Mucosa of descending colon (tissue), 3 donors: ENCODE data around the gene RET. TPM values are rescaled to one million over a fixed set of nuclear protein-coding genes. Genes with fewer than 3 reads are reported as not detected.

Experiments
- ATAC-seq: fragments of 200-7000 bp; cut with Tn5 transposase; one replicate; pipeline ENCODE4 v1.9.1; 2020; ENCODE audit warnings: mild to moderate bottlenecking, moderate library complexity
- DNase-seq, 3 donors: peaks; one replicate each; pipeline ENCODE4 v3.0.0-alpha.2; 2020
- H3K36me3 ChIP-seq: fragments of 200-600 bp; one replicate; pipeline ENCODE4 v1.8.0; 2021; ENCODE audit warnings: low read depth, mild to moderate bottlenecking
- H3K4me1 ChIP-seq: fragments of 200-600 bp; one replicate; pipeline ENCODE4 v1.8.0; 2021; ENCODE audit warnings: low read depth, mild to moderate bottlenecking
- H3K4me3 ChIP-seq: fragments of 200-600 bp; one replicate; pipeline ENCODE4 v1.8.0; 2021; ENCODE audit warnings: mild to moderate bottlenecking
- H3K9me3 ChIP-seq: fragments of 200-600 bp; one replicate; pipeline ENCODE4 v1.8.0; 2021; ENCODE audit warnings: mild to moderate bottlenecking
- intact Hi-C, 2 donors: fragments of 100-400 bp; cut with DNase I in 1 of 2; cut with micrococcal nuclease in 1 of 2; formaldehyde crosslinking; loops; one replicate each; pipeline versions ENCODE4 v1.11.0 to v1.11.1; 2022; cut with DNase I, micrococcal nuclease
- total RNA-seq, 3 donors: library from RNA; stranded (reverse); fragmentation: NEBNext Ultra II Directional in 2 of 3; extraction: Animal tissue kit (Norgen Biotek cat#: 25700) in 2 of 3; gene quantifications; one replicate each; pipeline versions ENCODE4 v1.2.1 to v1.2.4, GENCODE V29; 2021 to 2023
- TF ChIP-seq, protein P1 (sequence below): fragments of 200-600 bp; IDR thresholded peaks from one replicate; pipeline ENCODE4 v1.8.0; 2022; ENCODE audit warnings: antibody characterized with exemption, mild to moderate bottlenecking
- donor health status: DM: no; HTN: no; CAD: no; lungs with moderate emphysema.
- donor health status: DM: no; HTN: no; CAD: no.
- donor health status: DM: no; HTN: yes; CAD: no.

The RET gene
- total RNA-seq, 3 donors from 2014 or later = 0.84 to 13.5 (median 1.6) TPM

DNA sequence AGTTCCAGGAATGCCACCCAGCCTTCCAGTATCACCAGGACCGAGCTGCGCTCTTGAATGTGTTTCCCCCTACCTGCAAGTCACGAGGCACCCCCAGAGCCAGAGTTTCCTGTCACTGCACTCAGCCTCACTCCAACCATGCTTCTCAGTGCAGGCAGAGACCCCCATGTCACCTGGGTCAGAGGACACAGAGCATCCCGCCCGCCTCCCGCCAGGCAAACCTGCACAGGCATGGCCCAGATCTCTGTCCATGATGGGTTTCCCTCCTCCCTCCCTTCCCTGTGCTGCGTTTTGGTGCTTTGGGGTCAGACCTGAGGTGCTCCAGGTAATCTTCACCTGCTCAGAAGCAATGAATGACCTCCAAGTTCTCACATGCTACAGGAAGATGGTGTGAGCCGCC is 3.1 kb upstream of the RET start:
- H3K36me3 ChIP-seq = no peaks in the 10 kb centered on the region
- TF ChIP-seq, protein P1, sequence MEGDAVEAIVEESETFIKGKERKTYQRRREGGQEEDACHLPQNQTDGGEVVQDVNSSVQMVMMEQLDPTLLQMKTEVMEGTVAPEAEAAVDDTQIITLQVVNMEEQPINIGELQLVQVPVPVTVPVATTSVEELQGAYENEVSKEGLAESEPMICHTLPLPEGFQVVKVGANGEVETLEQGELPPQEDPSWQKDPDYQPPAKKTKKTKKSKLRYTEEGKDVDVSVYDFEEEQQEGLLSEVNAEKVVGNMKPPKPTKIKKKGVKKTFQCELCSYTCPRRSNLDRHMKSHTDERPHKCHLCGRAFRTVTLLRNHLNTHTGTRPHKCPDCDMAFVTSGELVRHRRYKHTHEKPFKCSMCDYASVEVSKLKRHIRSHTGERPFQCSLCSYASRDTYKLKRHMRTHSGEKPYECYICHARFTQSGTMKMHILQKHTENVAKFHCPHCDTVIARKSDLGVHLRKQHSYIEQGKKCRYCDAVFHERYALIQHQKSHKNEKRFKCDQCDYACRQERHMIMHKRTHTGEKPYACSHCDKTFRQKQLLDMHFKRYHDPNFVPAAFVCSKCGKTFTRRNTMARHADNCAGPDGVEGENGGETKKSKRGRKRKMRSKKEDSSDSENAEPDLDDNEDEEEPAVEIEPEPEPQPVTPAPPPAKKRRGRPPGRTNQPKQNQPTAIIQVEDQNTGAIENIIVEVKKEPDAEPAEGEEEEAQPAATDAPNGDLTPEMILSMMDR = no peak
- intact Hi-C loops = no loop called here
- no peaks in the 10 kb centered on the region for H3K9me3 ChIP-seq
- H3K4me1 ChIP-seq = peaks cover 7% of the 10 kb centered on the region
- no peak overlapping the region for H3K4me3 ChIP-seq
- ATAC-seq = no peak
- DNase-seq = peak in 2 of 3 donors; percentile 0 to 32

DNA sequence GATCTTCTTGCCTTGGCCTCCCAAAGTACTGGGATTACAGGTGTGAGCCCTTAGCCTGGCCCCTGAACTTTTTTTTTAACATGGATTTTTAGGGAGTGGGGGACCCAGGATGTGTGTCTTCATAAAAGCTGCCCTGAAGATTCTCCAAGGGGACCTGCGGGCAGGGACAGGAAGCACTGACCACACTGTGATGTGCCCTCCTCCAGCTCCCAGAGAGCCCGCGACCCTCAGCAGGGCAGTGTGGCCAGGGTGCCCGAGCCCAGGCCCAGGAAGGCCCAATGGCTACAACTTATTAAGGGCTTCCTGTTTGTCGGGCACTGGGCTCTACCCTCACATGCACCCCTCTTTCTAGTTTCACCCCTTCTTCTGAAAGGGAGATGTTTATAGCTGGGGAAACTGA is 2.5 kb upstream of the RET start:
- no peaks in the 10 kb centered on the region for H3K36me3 ChIP-seq
- H3K4me1 ChIP-seq = peaks cover 7% of the 10 kb centered on the region
- DNase-seq (peak in 2 of 3 donors; percentile 8 to 29), ATAC-seq (no peak)
- intact Hi-C loops = no loop called here
- no peak overlapping the region for H3K4me3 ChIP-seq
- no peaks in the 10 kb centered on the region for H3K9me3 ChIP-seq
- TF ChIP-seq, protein P1 = no peak

DNA sequence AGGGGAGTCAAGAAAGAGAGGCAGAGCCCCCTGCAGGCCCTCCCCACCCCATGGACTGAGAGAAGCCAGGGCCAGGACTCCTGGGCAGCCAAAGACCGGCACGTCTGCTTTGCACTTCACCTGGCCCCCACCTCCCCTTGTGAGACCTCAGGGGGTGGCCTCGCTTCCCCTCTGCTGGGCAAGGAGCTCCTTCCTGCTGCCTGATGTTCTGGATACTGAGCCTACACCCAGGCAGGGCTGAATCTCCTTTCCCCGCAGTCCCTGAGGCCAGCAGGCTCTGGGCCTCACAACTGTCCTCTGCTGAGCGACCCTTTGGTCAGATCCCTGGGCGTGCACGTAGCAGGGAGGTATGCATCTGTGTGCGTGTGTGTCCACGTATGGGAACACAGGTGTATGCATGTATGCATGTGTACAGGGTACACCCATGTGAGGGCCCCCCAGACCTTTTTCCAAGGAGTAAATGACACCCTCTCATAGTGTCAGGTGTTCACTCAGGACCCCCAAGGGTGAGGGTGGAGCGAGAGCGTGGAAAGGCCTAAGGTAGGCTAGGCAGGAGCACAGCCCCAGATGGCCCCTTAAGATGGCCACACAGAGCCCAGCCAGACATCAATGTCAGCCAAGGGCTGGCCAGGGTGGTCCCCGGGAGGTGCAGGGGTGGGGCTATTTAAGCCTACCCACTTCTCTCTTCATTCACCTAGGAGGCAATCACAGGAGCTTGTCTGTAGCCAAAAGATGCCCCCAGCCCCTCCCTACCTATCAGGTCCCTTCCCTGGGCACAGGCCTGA is 1.9 kb upstream of the RET start:
- ATAC-seq (no peak), DNase-seq (peak in 2 of 3 donors; percentile 16 to 20)
- TF ChIP-seq, protein P1 = no peak
- Histone ChIP-seq H3K9me3 (no peaks in the 10 kb centered on the region), H3K36me3 (no peaks in the 10 kb centered on the region), H3K4me1 (peaks cover 7% of the 10 kb centered on the region), H3K4me3 (no peak overlapping the region)
- intact Hi-C loops = no loop called here

DNA sequence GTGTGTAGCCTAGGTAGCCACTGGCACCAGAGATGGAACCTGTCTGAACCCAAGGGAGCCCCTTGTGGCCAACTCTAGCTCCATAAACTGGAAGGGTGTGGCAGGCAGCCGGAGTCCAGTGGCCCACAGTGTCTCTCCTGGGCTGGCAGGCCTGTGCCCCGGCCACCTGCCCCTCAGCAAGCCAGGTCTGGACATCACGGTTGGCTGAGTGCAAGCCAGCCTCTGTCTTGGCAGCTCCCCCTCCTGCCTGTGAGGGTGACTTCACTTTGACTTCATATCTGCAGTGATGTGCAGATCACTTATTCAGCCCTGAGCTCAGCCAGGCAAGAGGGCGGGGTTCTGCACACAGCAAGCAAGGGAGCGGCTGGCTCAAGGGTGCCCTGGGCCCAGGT is 1.3 kb upstream of the RET start:
- intact Hi-C loops = no loop called here
- H3K4me1 ChIP-seq = peaks cover 7% of the 10 kb centered on the region
- no peaks in the 10 kb centered on the region for H3K36me3 ChIP-seq
- DNase-seq (peak in 2 of 3 donors; percentile 10 to 37), ATAC-seq (peak; percentile 33)
- no peak overlapping the region for H3K4me3 ChIP-seq
- TF ChIP-seq, protein P1 = no peak
- H3K9me3 ChIP-seq = no peaks in the 10 kb centered on the region

DNA sequence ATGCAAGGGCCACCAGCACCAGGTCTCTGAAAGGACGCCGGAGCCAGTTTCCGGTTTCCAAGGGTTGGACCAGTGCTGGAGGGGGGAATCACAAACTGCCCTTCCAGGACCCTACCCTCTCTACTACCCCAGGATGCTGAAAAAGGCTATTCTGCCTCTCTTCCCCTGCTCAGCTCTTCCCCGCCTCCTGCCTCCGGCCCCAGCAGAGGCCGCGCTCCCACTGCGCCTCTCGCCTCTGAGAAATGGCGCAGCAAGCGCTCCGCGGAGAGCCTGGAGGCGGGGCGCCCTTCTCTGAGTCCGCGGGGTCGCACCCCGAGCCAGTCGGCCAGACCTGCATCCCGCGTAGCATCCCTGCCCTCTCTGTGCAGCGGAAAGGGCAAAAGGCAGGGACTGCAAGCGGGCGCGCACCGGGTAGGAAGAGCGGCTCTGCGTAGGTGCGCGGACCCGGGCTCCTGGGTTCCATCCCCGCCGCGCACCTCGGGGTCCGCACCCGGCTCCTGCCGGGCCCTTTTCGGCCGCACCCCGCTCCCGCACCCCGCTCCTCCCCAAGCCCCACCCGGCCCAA is 476 bp upstream of the RET start:
- Histone ChIP-seq H3K4me1 (peaks cover 7% of the 10 kb centered on the region), H3K36me3 (no peaks in the 10 kb centered on the region), H3K4me3 (no peak overlapping the region), H3K9me3 (no peaks in the 10 kb centered on the region)
- peak in 1 of 3 donors; percentile 28 for DNase-seq
- ATAC-seq = peak; percentile 11
- intact Hi-C loops = no loop called here
- TF ChIP-seq, protein P1 = no peak
